Esophagus muscularis mucosa (tissue), 4 donors: ENCODE measurements around the gene CASKIN1.

ENCODE experiments used
- CTCF ChIP-seq, 3 experiments: fragments of 200-600 bp in 2 of 3; fragments of 450-650 bp in 1 of 3; sonication (generic) in 2 of 3; IDR thresholded peaks; one replicate each; pipeline ENCODE4 v1.5.1; 2017 to 2019; ENCODE audit warnings: antibody characterized with exemption in 3 of 3, mild to moderate bottlenecking in 2 of 3, moderate library complexity in 1 of 3
- EP300 ChIP-seq: sonication (generic); formaldehyde crosslinking; IDR thresholded peaks from one replicate; pipeline ENCODE4 v1.6.1; 2017; ENCODE audit warnings: antibody characterized with exemption
- POLR2A ChIP-seq: fragments of 450-650 bp; IDR thresholded peaks from one replicate; pipeline ENCODE4 v1.6.1; 2017; ENCODE audit warnings: antibody characterized with exemption, moderate library complexity, mild to moderate bottlenecking, low read depth
- POLR2AphosphoS5 ChIP-seq, 2 donors: sonication (generic); formaldehyde crosslinking; IDR thresholded peaks; one replicate each; pipeline ENCODE4 v1.6.1; 2017; ENCODE audit warnings: antibody characterized with exemption in 2 of 2

GRCh38 chr16:2208308-2208707, 11.9 kb upstream of the CASKIN1 start:
- TF ChIP-seq CTCF (IDR thresholded peaks at IDR 0.05) (no peak), POLR2A (no peak), POLR2AphosphoS5 (IDR thresholded peaks at IDR 0.05) (no peak), EP300 (no peak)
